ENCODE data around the gene BRIX1. TPM values are rescaled to one million over a fixed set of nuclear protein-coding genes. Genes with fewer than 3 reads are reported as not detected.

BRIX1 gene
- total and polyA plus RNA-seq, 12 donors, result 10.6 to 55.3 (median 20.1) TPM

DNA sequence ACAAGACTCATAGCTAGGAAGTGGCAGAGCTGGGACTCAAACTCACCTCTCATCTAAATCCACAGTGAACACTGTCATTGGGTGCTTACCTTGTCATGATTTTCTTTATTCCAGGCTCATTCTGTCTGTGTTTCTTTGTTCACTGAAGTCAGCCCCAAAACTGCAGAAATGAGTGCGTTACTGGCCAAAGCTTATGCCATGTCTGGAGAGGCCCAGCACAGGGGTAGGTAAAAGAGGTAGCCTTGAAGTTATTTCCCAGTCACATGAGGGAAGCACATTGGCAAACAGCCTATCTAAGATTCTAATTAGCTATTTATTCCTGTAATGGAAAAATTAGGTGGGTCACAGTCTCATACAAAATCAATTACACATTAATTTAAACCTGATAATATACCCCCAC, 46.7 kb upstream of the BRIX1 start:
- H3K27me3 ChIP-seq, result no peaks in the 10 kb centered on the region
- WGBS, 4 donors, result 85 to 90% (median 86%) methylated on average over 1 of the region's 1 CpG
- H3K4me1 ChIP-seq (replicated peaks in 1 of 2), result peaks cover 5 to 16% of the 10 kb centered on the region in 2 donors
- H3K36me3 ChIP-seq (replicated peaks in 1 of 2), result no peaks in the 10 kb centered on the region
- H3K27ac ChIP-seq, result no peak overlapping the region
- DNase-seq, result no peak
- intact Hi-C loops (cut with DNase I), result no loop called here
- TF ChIP-seq POLR2A (IDR thresholded peaks at IDR 0.05), result no peak
- TF ChIP-seq, protein P1, sequence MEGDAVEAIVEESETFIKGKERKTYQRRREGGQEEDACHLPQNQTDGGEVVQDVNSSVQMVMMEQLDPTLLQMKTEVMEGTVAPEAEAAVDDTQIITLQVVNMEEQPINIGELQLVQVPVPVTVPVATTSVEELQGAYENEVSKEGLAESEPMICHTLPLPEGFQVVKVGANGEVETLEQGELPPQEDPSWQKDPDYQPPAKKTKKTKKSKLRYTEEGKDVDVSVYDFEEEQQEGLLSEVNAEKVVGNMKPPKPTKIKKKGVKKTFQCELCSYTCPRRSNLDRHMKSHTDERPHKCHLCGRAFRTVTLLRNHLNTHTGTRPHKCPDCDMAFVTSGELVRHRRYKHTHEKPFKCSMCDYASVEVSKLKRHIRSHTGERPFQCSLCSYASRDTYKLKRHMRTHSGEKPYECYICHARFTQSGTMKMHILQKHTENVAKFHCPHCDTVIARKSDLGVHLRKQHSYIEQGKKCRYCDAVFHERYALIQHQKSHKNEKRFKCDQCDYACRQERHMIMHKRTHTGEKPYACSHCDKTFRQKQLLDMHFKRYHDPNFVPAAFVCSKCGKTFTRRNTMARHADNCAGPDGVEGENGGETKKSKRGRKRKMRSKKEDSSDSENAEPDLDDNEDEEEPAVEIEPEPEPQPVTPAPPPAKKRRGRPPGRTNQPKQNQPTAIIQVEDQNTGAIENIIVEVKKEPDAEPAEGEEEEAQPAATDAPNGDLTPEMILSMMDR (IDR thresholded peaks at IDR 0.05), result no peak
- no peak overlapping the region for H3K4me3 ChIP-seq
- H3K9me3 ChIP-seq (replicated peaks in 1 of 3), result no peaks in the 10 kb centered on the region

DNA sequence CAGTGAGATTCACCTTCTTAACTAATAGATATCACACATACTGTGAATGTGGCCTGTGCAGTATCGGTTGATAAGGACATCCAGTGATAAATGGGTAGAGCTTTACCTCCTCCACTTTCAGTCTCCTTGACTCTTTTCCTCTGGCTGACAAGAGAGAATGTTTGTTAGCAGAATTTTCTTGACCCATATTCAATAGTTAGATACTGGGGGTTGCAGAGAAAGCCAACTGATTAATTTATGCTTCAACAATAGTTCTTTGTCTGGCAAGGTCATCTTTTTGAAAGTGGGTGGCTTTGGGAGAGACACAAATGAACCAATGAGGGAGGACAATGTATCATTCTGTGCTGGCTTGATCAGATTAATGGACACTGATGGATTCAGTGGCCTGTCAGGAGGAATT, 46.3 kb upstream of the BRIX1 start:
- WGBS, 4 donors, result 50 to 62% (median 51%) methylated on average over 1 of the region's 1 CpG

GRCh38 chr5:34870382-34870781, 45.1 kb upstream of the BRIX1 start:
- WGBS, 4 donors, result 90 to 97% (median 95%) methylated on average over 2 of the region's 2 CpGs

More for the DNA sequence above, 46.3 kb upstream of the BRIX1 start:
- H3K27ac ChIP-seq, result no peak overlapping the region
- no peak overlapping the region for H3K4me3 ChIP-seq
- peaks cover 5 to 16% of the 10 kb centered on the region in 2 donors for H3K4me1 ChIP-seq (replicated peaks in 1 of 2)
- H3K9me3 ChIP-seq (replicated peaks in 1 of 3), result no peaks in the 10 kb centered on the region
- TF ChIP-seq, protein P1 (IDR thresholded peaks at IDR 0.05), result no peak
- TF ChIP-seq POLR2A (IDR thresholded peaks at IDR 0.05), result no peak
- DNase-seq, result no peak
- intact Hi-C loops (cut with DNase I), result no loop called here
- H3K36me3 ChIP-seq (replicated peaks in 1 of 2), result no peaks in the 10 kb centered on the region
- no peaks in the 10 kb centered on the region for H3K27me3 ChIP-seq

DNA sequence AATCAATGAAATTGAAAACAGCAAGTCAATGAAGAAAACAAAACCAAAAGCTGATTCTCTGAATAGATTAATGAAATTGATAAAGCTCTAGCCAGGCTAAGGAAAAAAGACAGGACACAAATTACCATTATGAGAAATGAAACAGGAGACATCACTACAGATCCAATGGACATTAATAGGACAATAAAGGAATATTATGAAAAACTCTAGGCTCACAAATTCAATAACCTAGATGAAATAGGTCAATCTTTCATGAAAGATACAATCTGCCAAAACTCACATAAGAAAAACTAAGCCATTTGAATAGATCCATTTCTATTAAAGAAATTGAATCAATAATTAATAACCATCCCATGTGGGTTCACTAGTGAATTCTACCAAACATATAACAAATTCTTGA, 39.2 kb upstream of the BRIX1 start:
- intact Hi-C loops (cut with DNase I), result no loop called here
- Histone ChIP-seq H3K4me1 (replicated peaks in 1 of 2) (no peaks in the 10 kb centered on the region), H3K36me3 (replicated peaks in 1 of 2) (no peaks in the 10 kb centered on the region), H3K4me3 (no peak overlapping the region), H3K9me3 (replicated peaks in 1 of 3) (peaks cover 0 to 7% (median 5%) of the 10 kb centered on the region in 3 donors), H3K27ac (no peak overlapping the region), H3K27me3 (no peaks in the 10 kb centered on the region)
- no peak for TF ChIP-seq POLR2A (IDR thresholded peaks at IDR 0.05)
- DNase-seq, result no peak

More at GRCh38 chr5:34870382-34870781, 45.1 kb upstream of the BRIX1 start:
- Histone ChIP-seq H3K9me3 (replicated peaks in 1 of 3) (no peaks in the 10 kb centered on the region), H3K27ac (no peak overlapping the region), H3K36me3 (replicated peaks in 1 of 2) (no peaks in the 10 kb centered on the region), H3K27me3 (no peaks in the 10 kb centered on the region), H3K4me1 (replicated peaks in 1 of 2) (peaks cover 5 to 16% of the 10 kb centered on the region in 2 donors), H3K4me3 (no peak overlapping the region)
- DNase-seq, result no peak
- TF ChIP-seq, protein P1 (IDR thresholded peaks at IDR 0.05), result no peak
- no peak for TF ChIP-seq POLR2A (IDR thresholded peaks at IDR 0.05)
- intact Hi-C loops (cut with DNase I), result no loop called here

GRCh38 chr5:34881246-34881645, 34.3 kb upstream of the BRIX1 start:
- intact Hi-C loops (cut with DNase I), result no loop called here
- H3K4me1 ChIP-seq (replicated peaks in 1 of 2), result peaks cover 0 to 3% of the 10 kb centered on the region in 2 donors
- TF ChIP-seq, protein P1 (IDR thresholded peaks at IDR 0.05), result no peak

More at GRCh38 chr5:34881246-34881645, 34.3 kb upstream of the BRIX1 start:
- no peak for DNase-seq
- no peak overlapping the region for H3K4me3 ChIP-seq
- no peaks in the 10 kb centered on the region for H3K36me3 ChIP-seq (replicated peaks in 1 of 2)
- no peak overlapping the region for H3K27ac ChIP-seq
- peaks cover 0 to 5% (median 2%) of the 10 kb centered on the region in 3 donors for H3K9me3 ChIP-seq (replicated peaks in 1 of 3)
- no peaks in the 10 kb centered on the region for H3K27me3 ChIP-seq
